Sigmoid colon (tissue), 7 donors: ENCODE data around the gene GALNS. TPM values are rescaled to one million over a fixed set of nuclear protein-coding genes. Genes with fewer than 3 reads are reported as not detected.

Experiments used
- DNase-seq: peaks from one replicate; pipeline ENCODE4 v3.0.0-alpha.2; 2019
- H3K27ac ChIP-seq, 4 donors: fragments of 200-600 bp; sonication (generic); one replicate each; pipeline ENCODE4 v1.5.1; 2016 to 2019; ENCODE audit warnings: mild to moderate bottlenecking in 1 of 4
- H3K27me3 ChIP-seq, 3 donors: fragments of 200-600 bp; sonication (generic); one replicate each; pipeline ENCODE4 v1.5.1; 2019; ENCODE audit warnings: mild to moderate bottlenecking in 1 of 3
- H3K36me3 ChIP-seq, 4 donors: fragments of 200-600 bp; sonication (generic); one replicate each; pipeline ENCODE4 v1.5.1; 2016 to 2019
- H3K4me1 ChIP-seq, 4 donors: fragments of 200-600 bp; sonication (generic); one replicate each; pipeline ENCODE4 v1.5.1; 2017 to 2019
- H3K4me3 ChIP-seq, 4 donors: fragments of 200-600 bp; sonication (generic); one replicate each; pipeline ENCODE4 v1.5.1; 2017 to 2019; ENCODE audit warnings: mild to moderate bottlenecking in 2 of 4, moderate library complexity in 1 of 4
- H3K9me3 ChIP-seq, 4 donors: fragments of 200-600 bp in 3 of 4; sonication (generic) in 3 of 4; one replicate each; pipeline versions ENCODE4 v1.5.1 to v1.6.1; 2013 to 2019
- CTCF ChIP-seq, 4 experiments: fragments of 450-650 bp in 3 of 4; fragments of 200-600 bp in 1 of 4; IDR thresholded peaks; one replicate each; pipeline ENCODE4 v1.5.1; 2016 to 2019; ENCODE audit warnings: antibody characterized with exemption in 4 of 4, mild to moderate bottlenecking in 3 of 4, moderate library complexity in 2 of 4
- EP300 ChIP-seq, 4 donors: sonication (generic); formaldehyde crosslinking; IDR thresholded peaks; one replicate each; pipeline ENCODE4 v1.6.1; 2017; ENCODE audit warnings: antibody characterized with exemption in 4 of 4
- POLR2A ChIP-seq, 2 donors: fragments of 450-650 bp; IDR thresholded peaks; one replicate each; pipeline ENCODE4 v1.6.1; 2016; ENCODE audit warnings: antibody characterized with exemption in 2 of 2, mild to moderate bottlenecking in 2 of 2, moderate library complexity in 2 of 2
- POLR2AphosphoS5 ChIP-seq, 4 donors: sonication (generic); formaldehyde crosslinking; IDR thresholded peaks; one replicate each; pipeline ENCODE4 v1.6.1; 2017; ENCODE audit warnings: antibody characterized with exemption in 4 of 4
- WGBS, 2 donors: extraction: QIAGEN DNeasy Blood & Tissue Kit; methylation state at CpG; one replicate each; pipeline ENCODE4 v1.1.7; 2013; 5-methylcytosine and 5-hydroxymethylcytosine counted together
- intact Hi-C: fragments of 100-400 bp; cut with DNase I; formaldehyde crosslinking; loops from one replicate; pipeline ENCODE4 v1.15.1; 2023
- polyA plus RNA-seq, 3 donors: library from polyadenylated mRNA; stranded (reverse); fragments of 200-250 nt; gene quantifications; one replicate each; pipeline ENCODE4 v1.2.3, GENCODE V29; 2013
- total RNA-seq, 4 donors: library from RNA; depleted of rRNA; stranded (reverse); fragments of >200 nt; gene quantifications; one replicate each; pipeline ENCODE4 v1.1.0, GENCODE V29; 2016
- donor health status: healthy with polysubstance abuse.
- donor health status: Bipolar disorder and iron deficiency.
- donor health status: healthy.

The GALNS gene
- total and polyA plus RNA-seq, 7 donors: 6.2 to 50.4 (median 11.1) TPM

- no peak for TF ChIP-seq EP300 (IDR thresholded peaks at IDR 0.05)
- TF ChIP-seq CTCF (IDR thresholded peaks at IDR 0.05): no peak
- TF ChIP-seq POLR2AphosphoS5 (IDR thresholded peaks at IDR 0.05): no peak
- no peak for TF ChIP-seq POLR2A (IDR thresholded peaks at IDR 0.05)
- Histone ChIP-seq H3K36me3 (no peaks in the 10 kb centered on the region), H3K27me3 (peaks cover 4 to 43% (median 25%) of the 10 kb centered on the region in 3 donors), H3K4me1 (peaks cover 0 to 9% (median 0%) of the 10 kb centered on the region in 4 donors), H3K9me3 (no peaks in the 10 kb centered on the region), H3K27ac (no peak overlapping the region), H3K4me3 (no peak overlapping the region)
- no peak for DNase-seq
- intact Hi-C loops: no loop called here
- WGBS, 2 donors: 45 to 80% methylated on average over 26 of the region's 26 CpGs
Observed at GRCh38 chr16:88882358-88883030, 25.7 kb upstream of the GALNS start.

- intact Hi-C loops: no loop called here
- no peak for DNase-seq
- Histone ChIP-seq H3K4me1 (peaks cover 0 to 9% (median 0%) of the 10 kb centered on the region in 4 donors), H3K27me3 (peaks cover 4 to 43% (median 25%) of the 10 kb centered on the region in 3 donors), H3K4me3 (no peak overlapping the region), H3K36me3 (no peaks in the 10 kb centered on the region), H3K9me3 (no peaks in the 10 kb centered on the region), H3K27ac (no peak overlapping the region)
- no peak for TF ChIP-seq EP300 (IDR thresholded peaks at IDR 0.05)
- no peak for TF ChIP-seq POLR2AphosphoS5 (IDR thresholded peaks at IDR 0.05)
- TF ChIP-seq POLR2A (IDR thresholded peaks at IDR 0.05): no peak
- no peak for TF ChIP-seq CTCF (IDR thresholded peaks at IDR 0.05)
- WGBS, 2 donors: 66 to 88% methylated on average over 27 of the region's 27 CpGs
Observed at GRCh38 chr16:88881675-88882357, 25.1 kb upstream of the GALNS start.

GRCh38 chr16:88881007-88881615 lies 24.4 kb upstream of the GALNS start:
- H3K9me3 ChIP-seq: no peaks in the 10 kb centered on the region
- intact Hi-C loops: no loop called here
- H3K27me3 ChIP-seq: peaks cover 4 to 40% (median 25%) of the 10 kb centered on the region in 3 donors
- TF ChIP-seq POLR2A (IDR thresholded peaks at IDR 0.05): no peak
- TF ChIP-seq EP300 (IDR thresholded peaks at IDR 0.05): no peak
- TF ChIP-seq CTCF (IDR thresholded peaks at IDR 0.05): no peak
- no peak for TF ChIP-seq POLR2AphosphoS5 (IDR thresholded peaks at IDR 0.05)
- WGBS, 2 donors: 21 to 73% methylated on average over 46 of the region's 46 CpGs
- H3K4me3 ChIP-seq: no peak overlapping the region
- no peak for DNase-seq
- H3K36me3 ChIP-seq: no peaks in the 10 kb centered on the region
- peaks cover 0 to 9% (median 0%) of the 10 kb centered on the region in 4 donors for H3K4me1 ChIP-seq
- no peak overlapping the region for H3K27ac ChIP-seq

GRCh38 chr16:88880226-88881006 lies 23.7 kb upstream of the GALNS start:
- no peak for TF ChIP-seq POLR2AphosphoS5 (IDR thresholded peaks at IDR 0.05)
- no peak for TF ChIP-seq POLR2A (IDR thresholded peaks at IDR 0.05)
- no peak for TF ChIP-seq CTCF (IDR thresholded peaks at IDR 0.05)
- no peak for TF ChIP-seq EP300 (IDR thresholded peaks at IDR 0.05)
- Histone ChIP-seq H3K27me3 (peaks cover 4 to 40% (median 25%) of the 10 kb centered on the region in 3 donors), H3K36me3 (no peaks in the 10 kb centered on the region), H3K9me3 (no peaks in the 10 kb centered on the region), H3K4me1 (peaks cover 0 to 9% (median 0%) of the 10 kb centered on the region in 4 donors), H3K4me3 (no peak overlapping the region), H3K27ac (no peak overlapping the region)
- WGBS, 2 donors: 21 to 71% methylated on average over 36 of the region's 36 CpGs
- intact Hi-C loops: no loop called here
- no peak for DNase-seq
